ENCODE measurements around the gene ITFG2. TPM values are rescaled to one million over a fixed set of nuclear protein-coding genes. Genes with fewer than 3 reads are reported as not detected.

Gene ITFG2
- total RNA-seq (ENCODE audit: low replicate concordance) = 41.8 and 85.8 TPM in 2 replicates
- long read RNA-seq, transcript ITFG2-211 (4 exons, 587 nt) = minor isoform, 6 of 115 reads
- long read RNA-seq, transcript ITFG2-201 (12 exons, 2,361 nt) = major isoform, 36 of 115 reads
- long read RNA-seq, partial matches to known transcripts = 31 of 115 reads
- long read RNA-seq, other reads (novel, unspliced or antisense) = 42 of 115 reads

GRCh38 chr12:2812290-2813213, at the start of gene ITFG2:
Gene ITFG2 (plus strand): TSS chr12:2812668. CDS start chr12:2812761, 93 bp downstream.
- Mint-ChIP-seq H3K27me3 (peaks cover 3% of the 10 kb centered on the region), H3K4me3 (peak within 1 kb of the TSS; percentile 100), H3K4me1 (ENCODE audit: unreplicated experiment) (peaks cover 4% of the 10 kb centered on the region), H3K36me3 (peaks cover 12% of the 10 kb centered on the region), H3K27ac (peak within 1 kb of the TSS; percentile 100), H3K9me3 (peaks cover 1% of the 10 kb centered on the region)
- no peak for TF ChIP-seq CTCF (conservative IDR thresholded peaks at IDR 0.05)
- peak; percentile 93 for DNase-seq (ENCODE audit: extremely low spot score, unreplicated experiment)

- no peak for DNase-seq (ENCODE audit: extremely low spot score, unreplicated experiment)
- TF ChIP-seq CTCF (conservative IDR thresholded peaks at IDR 0.05) = no peak
- no peaks in the 10 kb centered on the region for H3K4me1 Mint-ChIP-seq (ENCODE audit: unreplicated experiment)
- H3K27ac Mint-ChIP-seq = no peak overlapping the region
- no peaks in the 10 kb centered on the region for H3K9me3 Mint-ChIP-seq
- H3K4me3 Mint-ChIP-seq = no peak overlapping the region
- peaks cover 39% of the 10 kb centered on the region for H3K27me3 Mint-ChIP-seq
- H3K36me3 Mint-ChIP-seq = no peaks in the 10 kb centered on the region
Observed at GRCh38 chr12:2764398-2764797, 48.1 kb upstream of the ITFG2 start.

GRCh38 chr12:2765052-2765451, 47.4 kb upstream of the ITFG2 start:
- peaks cover 39% of the 10 kb centered on the region for H3K27me3 Mint-ChIP-seq
- no peak for DNase-seq (ENCODE audit: extremely low spot score, unreplicated experiment)
- H3K27ac Mint-ChIP-seq = no peak overlapping the region
- no peak for TF ChIP-seq CTCF (conservative IDR thresholded peaks at IDR 0.05)
- H3K4me3 Mint-ChIP-seq = no peak overlapping the region
- H3K36me3 Mint-ChIP-seq = no peaks in the 10 kb centered on the region
- H3K9me3 Mint-ChIP-seq = no peaks in the 10 kb centered on the region
- no peaks in the 10 kb centered on the region for H3K4me1 Mint-ChIP-seq (ENCODE audit: unreplicated experiment)

- H3K36me3 Mint-ChIP-seq = peaks cover 4% of the 10 kb centered on the region
- H3K4me3 Mint-ChIP-seq = no peak overlapping the region
- no peaks in the 10 kb centered on the region for H3K4me1 Mint-ChIP-seq (ENCODE audit: unreplicated experiment)
- peaks cover 43% of the 10 kb centered on the region for H3K27me3 Mint-ChIP-seq
- no peaks in the 10 kb centered on the region for H3K9me3 Mint-ChIP-seq
- DNase-seq (ENCODE audit: extremely low spot score, unreplicated experiment) = no peak
- no peak for TF ChIP-seq CTCF (conservative IDR thresholded peaks at IDR 0.05)
- no peak overlapping the region for H3K27ac Mint-ChIP-seq
Observed at GRCh38 chr12:2765608-2766007, 46.9 kb upstream of the ITFG2 start.

- DNase-seq (ENCODE audit: extremely low spot score, unreplicated experiment) = no peak
- H3K27ac Mint-ChIP-seq = no peak overlapping the region
- TF ChIP-seq CTCF (conservative IDR thresholded peaks at IDR 0.05) = no peak
- peaks cover 5% of the 10 kb centered on the region for H3K36me3 Mint-ChIP-seq
- H3K9me3 Mint-ChIP-seq = no peaks in the 10 kb centered on the region
- no peaks in the 10 kb centered on the region for H3K4me1 Mint-ChIP-seq (ENCODE audit: unreplicated experiment)
- no peak overlapping the region for H3K4me3 Mint-ChIP-seq
- H3K27me3 Mint-ChIP-seq = peaks cover 44% of the 10 kb centered on the region
Observed at GRCh38 chr12:2768224-2768961, 44.1 kb upstream of the ITFG2 start.

Data from type B pancreatic cell (in vitro differentiated cells).